OCI-LY1 (cell line): ENCODE data around the gene LIMA1.

Experiments used
- H2AFZ ChIP-seq: fragments of 200-600 bp; sonication (generic), shearing (Covaris generic); 2 replicates; pipeline ENCODE4 v1.6.0; 2014; ENCODE audit warnings: antibody characterized with exemption, mild to moderate bottlenecking, low read length
- H3F3A ChIP-seq: fragments of 200-600 bp; sonication (generic), shearing (Covaris generic); 2 replicates; pipeline ENCODE4 v1.6.0; 2014; ENCODE audit warnings: mild to moderate bottlenecking, antibody characterized with exemption, low read length, moderate library complexity; ENCODE audit not compliant: insufficient read depth
- H3K27ac ChIP-seq: fragments of 200-600 bp; sonication (generic); 2 replicates; pipeline ENCODE4 v1.5.1; 2014; ENCODE audit warnings: low read length, mixed run types, mild to moderate bottlenecking, low read depth; ENCODE audit not compliant: poor library complexity, severe bottlenecking
- H3K27me3 ChIP-seq: fragments of 200-600 bp; sonication (generic); 2 replicates; pipeline ENCODE4 v1.6.0; 2014; ENCODE audit warnings: antibody characterized with exemption, mild to moderate bottlenecking, low read length, moderate library complexity; ENCODE audit not compliant: insufficient read depth
- H3K36me3 ChIP-seq: fragments of 200-600 bp; sonication (generic); 2 replicates; pipeline ENCODE4 v1.6.1; 2014; ENCODE audit warnings: mild to moderate bottlenecking, antibody characterized with exemption, low read length, moderate library complexity, mixed read lengths; ENCODE audit not compliant: insufficient read depth
- H3K4me1 ChIP-seq: fragments of 200-600 bp; sonication (generic); 2 replicates; pipeline ENCODE4 v1.5.1; 2014; ENCODE audit warnings: mild to moderate bottlenecking, low read length, moderate library complexity; ENCODE audit not compliant: insufficient read depth, severe bottlenecking
- H3K4me2 ChIP-seq: fragments of 200-600 bp; sonication (generic), shearing (Covaris generic); 2 replicates; pipeline ENCODE4 v1.6.1; 2014; ENCODE audit warnings: low read length
- H3K4me3 ChIP-seq: fragments of 200-600 bp; sonication (generic); 2 replicates; pipeline ENCODE4 v1.5.1; 2014; ENCODE audit warnings: low read length, low read depth, mild to moderate bottlenecking, mixed read lengths; ENCODE audit not compliant: poor library complexity, severe bottlenecking
- H3K79me2 ChIP-seq: fragments of 200-600 bp; shearing (Covaris generic); 2 replicates; pipeline ENCODE4 v1.6.1; 2016; ENCODE audit warnings: mixed run types, low read length, mixed read lengths; ENCODE audit not compliant: insufficient read depth
- H3K9ac ChIP-seq: fragments of 200-600 bp; sonication (generic), shearing (Covaris generic); 2 replicates; pipeline ENCODE4 v1.6.1; 2014; ENCODE audit warnings: mild to moderate bottlenecking, low read length, mixed read lengths
- H3K9me2 ChIP-seq: fragments of 200-600 bp; sonication (generic), shearing (Covaris generic); 2 replicates; pipeline ENCODE4 v1.6.1; 2014; ENCODE audit warnings: low read depth, mild to moderate bottlenecking, low read length, mixed read lengths
- H3K9me3 ChIP-seq: fragments of 200-600 bp; shearing (Covaris generic); 2 replicates; pipeline ENCODE4 v1.6.1; 2014; ENCODE audit warnings: low read length, mixed read lengths
- H4K20me1 ChIP-seq: fragments of 200-600 bp; sonication (generic), shearing (Covaris generic); 2 replicates; pipeline ENCODE4 v1.6.0; 2016; ENCODE audit warnings: mild to moderate bottlenecking, low read length; ENCODE audit not compliant: insufficient read depth
- CTCF ChIP-seq: fragments of 200-600 bp; sonication (generic), shearing (Covaris generic); IDR thresholded peaks from 2 replicates; pipeline ENCODE4 v1.5.1; 2017; ENCODE audit warnings: mild to moderate bottlenecking, antibody characterized with exemption, low read length, moderate library complexity, mixed read lengths
- EZH2 ChIP-seq: fragments of 200-600 bp; sonication (generic), shearing (Covaris generic); IDR thresholded peaks from 2 replicates; pipeline ENCODE4 v1.8.0; 2017; ENCODE audit warnings: borderline replicate concordance, mixed run types, mild to moderate bottlenecking, antibody characterized with exemption, low read length, moderate library complexity, mixed read lengths

The LIMA1 gene

DNA sequence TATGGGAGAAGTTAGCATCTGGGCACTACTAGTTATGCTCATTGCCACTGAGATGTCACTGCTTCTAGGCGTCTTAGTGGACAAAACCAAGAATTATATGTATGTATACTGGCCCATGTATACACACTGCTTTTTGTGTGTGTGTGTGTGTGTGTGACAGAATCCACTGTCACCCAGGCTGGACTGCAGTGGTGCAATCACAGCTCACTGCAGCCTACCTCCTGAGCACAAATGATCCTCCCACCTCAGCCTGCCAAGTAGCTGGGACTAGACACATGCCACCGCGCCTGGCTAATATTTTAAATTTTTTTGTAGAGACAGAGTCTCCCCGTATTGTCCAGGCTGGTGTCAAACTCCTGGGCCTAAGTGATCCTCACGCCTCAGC lies 25.2 kb downstream of the LIMA1 start:
- no peaks in the 10 kb centered on the region for H3F3A ChIP-seq
- H3K9me3 ChIP-seq = no peaks in the 10 kb centered on the region
- no peaks in the 10 kb centered on the region for H4K20me1 ChIP-seq
- no peak overlapping the region for H3K4me2 ChIP-seq
- no peak overlapping the region for H2AFZ ChIP-seq
- H3K4me3 ChIP-seq = no peak overlapping the region
- TF ChIP-seq CTCF = no peak
- no peak for TF ChIP-seq EZH2
- H3K9ac ChIP-seq = no peak overlapping the region
- H3K79me2 ChIP-seq = no peaks in the 10 kb centered on the region
- no peaks in the 10 kb centered on the region for H3K36me3 ChIP-seq
- H3K27me3 ChIP-seq = no peaks in the 10 kb centered on the region
- no peaks in the 10 kb centered on the region for H3K4me1 ChIP-seq
- H3K27ac ChIP-seq = no peak overlapping the region
- H3K9me2 ChIP-seq = no peaks in the 10 kb centered on the region

DNA sequence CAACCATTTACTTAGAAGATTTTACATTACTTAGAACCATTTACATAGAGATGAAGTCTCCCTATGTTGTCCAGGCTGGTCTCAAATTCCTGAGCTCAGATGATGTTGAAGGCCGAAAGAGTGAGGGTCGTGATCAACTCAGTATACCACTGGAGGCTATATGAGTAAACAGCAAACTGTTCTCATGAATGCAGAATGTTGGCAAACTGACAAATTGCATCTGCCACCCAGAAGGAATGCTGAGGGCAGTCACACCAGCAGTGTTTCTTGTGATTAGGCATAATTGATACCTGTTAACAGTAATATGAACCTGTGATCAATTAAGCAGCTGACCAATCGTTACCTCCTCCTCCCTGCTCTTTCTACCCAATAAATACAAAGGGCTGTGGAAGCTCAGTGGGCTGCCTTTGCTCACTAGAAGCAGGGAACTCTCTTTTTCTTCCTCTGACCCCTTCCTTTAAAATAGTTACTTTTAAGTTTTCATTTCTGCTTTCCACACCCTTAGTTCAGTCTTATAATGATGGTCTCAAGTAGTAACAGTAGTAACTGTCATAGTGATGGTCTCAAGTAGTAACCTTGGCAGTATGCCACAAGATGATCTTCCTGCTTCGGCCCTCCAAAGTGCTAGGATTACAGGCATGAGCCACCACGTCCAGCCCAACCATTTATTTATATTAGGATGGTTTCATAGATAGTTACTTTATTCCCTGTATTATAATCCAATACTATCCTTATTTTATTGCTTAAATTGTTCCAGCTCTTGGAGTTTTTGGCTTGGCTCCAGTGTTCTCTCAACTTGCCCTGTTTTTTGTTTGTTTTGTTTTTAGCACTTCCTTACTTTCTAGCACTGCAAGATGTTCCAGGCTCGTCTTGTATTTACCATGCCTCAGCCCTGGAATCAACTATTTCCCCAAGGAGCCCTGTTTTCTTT lies 25.8 kb downstream of the LIMA1 start:
- no peaks in the 10 kb centered on the region for H4K20me1 ChIP-seq
- H3F3A ChIP-seq = no peaks in the 10 kb centered on the region
- H3K9me3 ChIP-seq = no peaks in the 10 kb centered on the region
- no peaks in the 10 kb centered on the region for H3K9me2 ChIP-seq
- no peaks in the 10 kb centered on the region for H3K36me3 ChIP-seq
- no peaks in the 10 kb centered on the region for H3K27me3 ChIP-seq
- no peak overlapping the region for H3K4me2 ChIP-seq
- TF ChIP-seq EZH2 = no peak
- TF ChIP-seq CTCF = no peak
- H3K79me2 ChIP-seq = no peaks in the 10 kb centered on the region
- no peak overlapping the region for H3K27ac ChIP-seq
- H3K9ac ChIP-seq = no peak overlapping the region
- no peak overlapping the region for H2AFZ ChIP-seq
- no peak overlapping the region for H3K4me3 ChIP-seq
- H3K4me1 ChIP-seq = no peaks in the 10 kb centered on the region

DNA sequence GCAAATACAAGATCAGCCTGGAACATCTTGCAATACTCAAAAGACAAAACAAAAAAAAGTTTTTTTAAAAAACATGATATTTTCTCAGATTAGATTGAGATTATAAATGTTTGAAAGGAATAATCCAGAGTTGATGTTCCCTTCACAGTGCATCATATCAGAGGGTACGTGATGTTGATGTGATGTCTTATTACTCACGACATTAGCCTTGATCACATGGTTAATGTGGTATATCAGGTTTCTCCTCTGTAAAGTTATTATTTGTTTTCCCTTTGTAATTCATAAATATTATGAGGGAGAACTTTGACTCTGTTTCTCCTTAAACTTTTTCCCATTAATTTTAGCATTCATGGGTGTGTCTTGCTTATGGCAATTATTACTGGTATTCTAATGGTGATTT lies 26.6 kb downstream of the LIMA1 start:
- no peaks in the 10 kb centered on the region for H3K27me3 ChIP-seq
- H3K79me2 ChIP-seq = no peaks in the 10 kb centered on the region
- no peaks in the 10 kb centered on the region for H4K20me1 ChIP-seq
- no peaks in the 10 kb centered on the region for H3K9me2 ChIP-seq
- no peak overlapping the region for H3K27ac ChIP-seq
- H3F3A ChIP-seq = no peaks in the 10 kb centered on the region
- H3K4me3 ChIP-seq = no peak overlapping the region
- no peaks in the 10 kb centered on the region for H3K4me1 ChIP-seq
- no peak overlapping the region for H3K4me2 ChIP-seq
- TF ChIP-seq EZH2 (no peak), CTCF (no peak)
- no peak overlapping the region for H2AFZ ChIP-seq
- no peaks in the 10 kb centered on the region for H3K9me3 ChIP-seq
- no peak overlapping the region for H3K9ac ChIP-seq
- no peaks in the 10 kb centered on the region for H3K36me3 ChIP-seq
